Ovary (tissue), 9 donors: ENCODE data around the gene OSBPL3. TPM values are rescaled to one million over a fixed set of nuclear protein-coding genes. Genes with fewer than 3 reads are reported as not detected.

Experiments used
- DNase-seq, 5 donors: peaks; one replicate each; pipeline ENCODE4 v3.0.0-alpha.2; 2019 to 2020
- H3K27ac ChIP-seq, 2 donors: fragments of 200-600 bp; one replicate each; pipeline versions ENCODE4 v1.5.1 to v1.8.0; 2019 to 2022
- H3K27me3 ChIP-seq: fragments of 200-600 bp; one replicate; pipeline ENCODE4 v1.8.0; 2022
- H3K36me3 ChIP-seq: fragments of 200-600 bp; sonication (generic); one replicate; pipeline ENCODE4 v1.5.1; 2019
- H3K4me1 ChIP-seq: one replicate; pipeline ENCODE4 v1.8.1; 2013; ENCODE audit warnings: mild to moderate bottlenecking, moderate library complexity; ENCODE audit not compliant: insufficient read depth
- H3K4me3 ChIP-seq: fragments of 200-600 bp; sonication (generic); one replicate; pipeline ENCODE4 v1.5.1; 2017
- H3K9me3 ChIP-seq, 2 donors: fragments of 200-600 bp in 1 of 2; sonication (generic) in 1 of 2; one replicate each; pipeline versions ENCODE4 v1.5.1 to v1.8.1; 2013 to 2019; ENCODE audit warnings: mild to moderate bottlenecking in 1 of 2, moderate library complexity in 1 of 2
- EP300 ChIP-seq: sonication (generic); formaldehyde crosslinking; IDR thresholded peaks from one replicate; pipeline ENCODE4 v1.6.1; 2017; ENCODE audit warnings: antibody characterized with exemption
- POLR2A ChIP-seq: fragments of 450-650 bp; IDR thresholded peaks from one replicate; pipeline ENCODE4 v1.6.1; 2017; ENCODE audit warnings: antibody characterized with exemption, mild to moderate bottlenecking, moderate library complexity
- WGBS, 3 donors: extraction: QIAGEN DNeasy Blood & Tissue Kit in 1 of 3; methylation state at CpG; one replicate each; pipeline versions ENCODE4 v1.1.5 to v1.1.7; 2013 to 2017; 5-methylcytosine and 5-hydroxymethylcytosine counted together
- intact Hi-C, 4 donors: fragments of 100-400 bp; cut with DNase I; formaldehyde crosslinking; loops; one replicate each; pipeline versions ENCODE4 v1.11.0 to v1.15.1; 2022 to 2023
- polyA plus RNA-seq, 2 donors: library from polyadenylated mRNA; stranded (reverse); fragments of 200-250 nt in 1 of 2; fragments of 350-450 nt in 1 of 2; fragmentation: Illumina TruSeq in 1 of 2; extraction: RNeasy Lipid Tissue Mini Kit (QIAGEN cat#74804) in 1 of 2; gene quantifications; one replicate each; pipeline ENCODE4 v1.2.3, GENCODE V29; 2013 to 2014
- total RNA-seq, 7 donors: library from RNA; depleted of rRNA in 2 of 7; stranded (reverse); fragments of >200 nt in 2 of 7; fragmentation: NEBNext Ultra II Directional in 3 of 7; extraction: Animal tissue kit (Norgen Biotek cat#: 25700) in 3 of 7; gene quantifications; one replicate each; pipeline versions ENCODE4 v1.1.0 to v1.2.4, GENCODE V29; 2016 to 2023
- TF ChIP-seq, protein P1 (sequence below), 3 donors: fragments of 450-650 bp in 2 of 3; fragments of 200-600 bp in 1 of 3; IDR thresholded peaks; one replicate each; pipeline versions ENCODE4 v1.5.1 to v1.8.0; 2016 to 2022; ENCODE audit warnings: antibody characterized with exemption in 3 of 3, mild to moderate bottlenecking in 1 of 3
- donor health status: DM: no; HTN: no; CAD: no; lungs with moderate emphysema.
- donor health status: DM: no; HTN: no; CAD: no.
- donor health status: Bipolar disorder and iron deficiency.
- donor health status: DM: yes; HTN: yes; CAD: no.
- donor health status: DM: no; HTN: no; CAD: no.
- donor health status: DM: yes; HTN: yes; CAD: no.

Gene OSBPL3
- total and polyA plus RNA-seq, 9 donors, result 6.0 to 29.1 (median 13.1) TPM

GRCh38 chr7:24820730-24821044 lies 159.3 kb downstream of the OSBPL3 start:
- Histone ChIP-seq H3K27ac (peak overlapping the region in 1 of 2 donors; percentile 13), H3K36me3 (no peaks in the 10 kb centered on the region), H3K4me3 (no peak overlapping the region), H3K9me3 (no peaks in the 10 kb centered on the region), H3K27me3 (no peaks in the 10 kb centered on the region), H3K4me1 (peaks cover 3% of the 10 kb centered on the region)
- intact Hi-C loops, result loop anchor here (2.0 to 5.0 kb wide), 3 partner anchors 160 to 252 kb away; partner anchors contain the start of gene OSBPL3 (in 2 of the 4)
- DNase-seq, result no peak
- TF ChIP-seq, protein P1, sequence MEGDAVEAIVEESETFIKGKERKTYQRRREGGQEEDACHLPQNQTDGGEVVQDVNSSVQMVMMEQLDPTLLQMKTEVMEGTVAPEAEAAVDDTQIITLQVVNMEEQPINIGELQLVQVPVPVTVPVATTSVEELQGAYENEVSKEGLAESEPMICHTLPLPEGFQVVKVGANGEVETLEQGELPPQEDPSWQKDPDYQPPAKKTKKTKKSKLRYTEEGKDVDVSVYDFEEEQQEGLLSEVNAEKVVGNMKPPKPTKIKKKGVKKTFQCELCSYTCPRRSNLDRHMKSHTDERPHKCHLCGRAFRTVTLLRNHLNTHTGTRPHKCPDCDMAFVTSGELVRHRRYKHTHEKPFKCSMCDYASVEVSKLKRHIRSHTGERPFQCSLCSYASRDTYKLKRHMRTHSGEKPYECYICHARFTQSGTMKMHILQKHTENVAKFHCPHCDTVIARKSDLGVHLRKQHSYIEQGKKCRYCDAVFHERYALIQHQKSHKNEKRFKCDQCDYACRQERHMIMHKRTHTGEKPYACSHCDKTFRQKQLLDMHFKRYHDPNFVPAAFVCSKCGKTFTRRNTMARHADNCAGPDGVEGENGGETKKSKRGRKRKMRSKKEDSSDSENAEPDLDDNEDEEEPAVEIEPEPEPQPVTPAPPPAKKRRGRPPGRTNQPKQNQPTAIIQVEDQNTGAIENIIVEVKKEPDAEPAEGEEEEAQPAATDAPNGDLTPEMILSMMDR (IDR thresholded peaks at IDR 0.05), result no peak
- TF ChIP-seq EP300, result no peak
- no peak for TF ChIP-seq POLR2A

DNA sequence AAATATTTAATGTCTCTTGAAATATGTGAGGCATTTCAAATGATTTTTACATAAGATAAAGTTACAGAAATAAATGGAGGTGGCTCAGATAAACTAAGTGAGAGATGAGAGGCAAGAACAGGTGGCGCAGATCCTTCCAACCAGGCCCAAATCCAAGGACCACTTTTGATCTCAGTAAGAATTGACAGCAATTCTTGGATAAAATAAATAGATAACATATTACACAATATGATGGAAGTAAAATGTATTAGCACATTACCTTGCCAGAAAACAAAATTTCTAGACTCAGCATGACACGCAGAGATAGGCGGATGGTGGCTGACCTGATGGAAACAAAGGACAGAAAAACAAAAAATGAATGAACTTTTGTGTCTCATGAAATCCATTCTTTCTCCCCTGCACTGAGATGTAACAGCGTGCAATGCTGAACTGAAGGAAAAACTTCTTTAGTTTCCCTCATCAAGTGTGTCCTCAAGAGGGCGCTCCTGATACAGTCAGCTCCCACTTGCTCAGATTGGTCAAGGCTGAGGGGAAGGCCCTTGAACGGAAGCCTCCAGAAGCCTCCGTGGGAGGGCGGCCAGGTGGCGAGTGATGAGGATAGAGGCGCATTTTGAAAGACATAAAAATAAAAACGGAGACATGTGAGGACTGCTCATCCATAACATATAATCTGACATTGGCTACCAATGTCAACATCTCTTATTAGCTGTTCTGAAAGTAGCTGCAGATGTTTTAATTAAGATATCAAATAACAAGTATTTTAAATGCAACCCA lies 159.9 kb downstream of the OSBPL3 start:
- Histone ChIP-seq H3K4me1 (peaks cover 3% of the 10 kb centered on the region), H3K9me3 (no peaks in the 10 kb centered on the region), H3K4me3 (no peak overlapping the region), H3K27me3 (no peaks in the 10 kb centered on the region), H3K36me3 (no peaks in the 10 kb centered on the region), H3K27ac (peak overlapping the region in 1 of 2 donors; percentile 13)
- 14 to 17% (median 15%) methylated on average over 11 of the region's 11 CpGs for WGBS, 3 donors
- TF ChIP-seq, protein P1 (IDR thresholded peaks at IDR 0.05), result peak; percentile 56 to 87 (median 87)
- TF ChIP-seq POLR2A, result no peak
- no peak for TF ChIP-seq EP300
- intact Hi-C loops, result loop anchor here (2.0 to 10.0 kb wide), 5 partner anchors 161 to 267 kb away; partner anchors contain the start of gene OSBPL3 (in 2 of the 4)
- peak; percentile 79 to 91 (median 83) for DNase-seq

- Histone ChIP-seq H3K27ac (no peak overlapping the region), H3K9me3 (no peaks in the 10 kb centered on the region), H3K36me3 (no peaks in the 10 kb centered on the region), H3K4me3 (no peak overlapping the region), H3K4me1 (peaks cover 2% of the 10 kb centered on the region), H3K27me3 (no peaks in the 10 kb centered on the region)
- TF ChIP-seq, protein P1 (IDR thresholded peaks at IDR 0.05), result no peak
- TF ChIP-seq POLR2A (no peak), EP300 (no peak)
- 63 to 76% (median 76%) methylated on average over 4 of the region's 4 CpGs for WGBS, 3 donors
- DNase-seq, result no peak
- intact Hi-C loops, result loop anchor here in 2 of 4 donors (5.0 to 10.0 kb wide), 2 partner anchors 247 to 270 kb away; no protein-coding TSS in a partner anchor
Measured at GRCh38 chr7:24817339-24817738, 162.6 kb downstream of the OSBPL3 start.

GRCh38 chr7:24816868-24817267 lies 163.1 kb downstream of the OSBPL3 start:
- H3K27ac ChIP-seq, result no peak overlapping the region
- intact Hi-C loops, result loop anchor here in 2 of 4 donors (5.0 to 10.0 kb wide), 2 partner anchors 248 to 270 kb away; no protein-coding TSS in a partner anchor
- WGBS, 3 donors, result 96 to 99% (median 98%) methylated on average over 3 of the region's 3 CpGs
- H3K9me3 ChIP-seq, result no peaks in the 10 kb centered on the region
- H3K4me1 ChIP-seq, result peaks cover 2% of the 10 kb centered on the region
- TF ChIP-seq, protein P1 (IDR thresholded peaks at IDR 0.05), result no peak
- TF ChIP-seq POLR2A (no peak), EP300 (no peak)
- no peaks in the 10 kb centered on the region for H3K27me3 ChIP-seq
- no peak for DNase-seq
- no peak overlapping the region for H3K4me3 ChIP-seq
- no peaks in the 10 kb centered on the region for H3K36me3 ChIP-seq
